ENCODE data around the gene PLCB3. TPM values are rescaled to one million over a fixed set of nuclear protein-coding genes. Genes with fewer than 3 reads are reported as not detected.

PLCB3 gene
- total and polyA plus RNA-seq, 2 donors (not counting 3 experiments of a cell fraction or from before 2014, with no cell fraction given): 32.3 to 61.1 TPM

DNA sequence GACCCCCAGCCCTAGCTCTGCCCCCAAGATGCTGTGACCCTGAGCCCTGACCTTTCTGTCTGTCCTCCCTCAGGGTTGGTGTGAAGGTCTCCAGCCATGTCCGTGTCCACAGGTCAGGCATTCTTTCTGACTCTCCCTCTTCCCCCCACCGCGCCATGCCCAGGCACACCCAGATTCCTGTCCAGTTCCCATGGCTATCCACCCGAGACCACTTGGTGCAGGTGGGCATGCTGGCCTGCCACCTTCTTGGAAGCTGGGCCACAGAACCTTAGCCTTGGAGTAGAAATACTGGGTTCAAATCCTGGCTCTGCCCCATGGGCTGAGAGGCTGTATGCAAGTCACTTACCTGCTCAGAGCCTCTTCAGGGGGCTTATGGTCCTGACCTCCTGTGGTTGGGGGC lies 2.3 kb upstream of the PLCB3 start:
- Histone ChIP-seq H3K4me2 (ENCODE audit: insufficient read depth, low read length) (no peak overlapping the region), H3K27ac (ENCODE audit: insufficient read depth, low read depth, low read length) (no peak overlapping the region), H3K9ac (replicated peaks; ENCODE audit: extremely low read depth, insufficient read depth, low read length) (no peak overlapping the region), H3K9me1 (replicated peaks; ENCODE audit: control insufficient read depth, extremely low read depth, insufficient read depth, low read length) (no peaks in the 10 kb centered on the region), H3K4me1 (ENCODE audit: control insufficient read depth, extremely low read depth, insufficient read depth, low read length) (peaks cover 34% of the 10 kb centered on the region), H2AFZ (ENCODE audit: low read depth, low read length) (no peak overlapping the region), H3K27me3 (ENCODE audit: control insufficient read depth in 2 of 2, insufficient read depth in 2 of 2, low read length in 2 of 2) (no peaks in the 10 kb centered on the region), H4K20me1 (replicated peaks; ENCODE audit: control insufficient read depth, extremely low read depth, insufficient read depth, low read length) (no peaks in the 10 kb centered on the region), H3K9me3 (replicated peaks; ENCODE audit: control insufficient read depth, insufficient read depth, low read length) (no peaks in the 10 kb centered on the region), H3K4me3 (replicated peaks in 1 of 3; ENCODE audit: insufficient read depth in 1 of 3, low read depth in 1 of 3, low read length in 3 of 3) (no peak overlapping the region), H3K36me3 (ENCODE audit: control insufficient read depth in 2 of 2, extremely low read depth in 1 of 2, insufficient read depth in 2 of 2, low read length in 2 of 2) (peaks cover 0 to 1% of the 10 kb centered on the region in 2 experiments), H3K79me2 (ENCODE audit: control insufficient read depth, insufficient read depth, low read length) (peaks cover 43% of the 10 kb centered on the region)
- POLR2A ChIA-PET: interaction anchor here (0.6 kb wide), 1 partner anchor 478 kb away, joined by 6 read pairs; no protein-coding TSS in a partner anchor
- DNase-seq (ENCODE audit: low read depth, low spot score): no peak
- CTCF ChIA-PET: interaction anchor here (1.1 to 4.7 kb wide), 6 partner anchors 13 to 106 kb away, joined by 3 to 60 read pairs (median 28); partner anchors contain the start of genes CATSPERZ and FERMT3
- TF ChIP-seq, protein P1, sequence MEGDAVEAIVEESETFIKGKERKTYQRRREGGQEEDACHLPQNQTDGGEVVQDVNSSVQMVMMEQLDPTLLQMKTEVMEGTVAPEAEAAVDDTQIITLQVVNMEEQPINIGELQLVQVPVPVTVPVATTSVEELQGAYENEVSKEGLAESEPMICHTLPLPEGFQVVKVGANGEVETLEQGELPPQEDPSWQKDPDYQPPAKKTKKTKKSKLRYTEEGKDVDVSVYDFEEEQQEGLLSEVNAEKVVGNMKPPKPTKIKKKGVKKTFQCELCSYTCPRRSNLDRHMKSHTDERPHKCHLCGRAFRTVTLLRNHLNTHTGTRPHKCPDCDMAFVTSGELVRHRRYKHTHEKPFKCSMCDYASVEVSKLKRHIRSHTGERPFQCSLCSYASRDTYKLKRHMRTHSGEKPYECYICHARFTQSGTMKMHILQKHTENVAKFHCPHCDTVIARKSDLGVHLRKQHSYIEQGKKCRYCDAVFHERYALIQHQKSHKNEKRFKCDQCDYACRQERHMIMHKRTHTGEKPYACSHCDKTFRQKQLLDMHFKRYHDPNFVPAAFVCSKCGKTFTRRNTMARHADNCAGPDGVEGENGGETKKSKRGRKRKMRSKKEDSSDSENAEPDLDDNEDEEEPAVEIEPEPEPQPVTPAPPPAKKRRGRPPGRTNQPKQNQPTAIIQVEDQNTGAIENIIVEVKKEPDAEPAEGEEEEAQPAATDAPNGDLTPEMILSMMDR (IDR thresholded peaks at IDR 0.05; ENCODE audit: extremely low read depth in 1 of 2, insufficient read depth in 1 of 2, low read depth in 1 of 2, low read length in 2 of 2): no peak
- TF ChIP-seq EZH2 (IDR thresholded peaks at IDR 0.05; ENCODE audit: borderline replicate concordance, low read depth, low read length, severe bottlenecking): no peak
- TF ChIP-seq JUN (IDR thresholded peaks at IDR 0.05; ENCODE audit: borderline replicate concordance, insufficient read depth, insufficient read length, low read depth): no peak
- TF ChIP-seq, protein P2, sequence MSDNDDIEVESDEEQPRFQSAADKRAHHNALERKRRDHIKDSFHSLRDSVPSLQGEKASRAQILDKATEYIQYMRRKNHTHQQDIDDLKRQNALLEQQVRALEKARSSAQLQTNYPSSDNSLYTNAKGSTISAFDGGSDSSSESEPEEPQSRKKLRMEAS (IDR thresholded peaks at IDR 0.05; ENCODE audit: insufficient read depth, insufficient read length): no peak
- TF ChIP-seq POLR2A (IDR thresholded peaks at IDR 0.05; ENCODE audit: low read depth, low read length): no peak
- no peak for TF ChIP-seq MYC (IDR thresholded peaks at IDR 0.05; ENCODE audit: low read depth, low read length)
- no peak for TF ChIP-seq FOS (IDR thresholded peaks at IDR 0.05; ENCODE audit: borderline replicate concordance, insufficient read depth, low read length)
- TF ChIP-seq GATA2 (IDR thresholded peaks at IDR 0.05; ENCODE audit: insufficient read depth, insufficient read length, low read depth, low read length): no peak
- TF ChIP-seq POLR2AphosphoS5 (IDR thresholded peaks at IDR 0.05; ENCODE audit: insufficient read depth, low read depth, low read length): no peak
- BruUV-seq (replicated peaks): no TSS peak
- intact Hi-C loops (cut with micrococcal nuclease): no loop called here
- dilution Hi-C loops (cut with MboI; ENCODE audit: extremely low pct_ligation_motif_present, low sequenced_read_pairs): no loop called here
- no peak for FAIRE-seq

Measured in endothelial cell of umbilical vein (primary cell).